ENCODE results near the gene TSPO2. TPM values are rescaled to one million over a fixed set of nuclear protein-coding genes. Genes with fewer than 3 reads are reported as not detected.

The TSPO2 gene
- total and polyA plus RNA-seq, 9 of the 15 experiments (the other 6 are each of a cell fraction or from before 2014, with no cell fraction given): not detected

GRCh38 chr6:41093729-41094128, 51.5 kb downstream of the TSPO2 start (continued):
- TF ChIP-seq ATF3 (IDR thresholded peaks at IDR 0.05) (no peak), ATF3 (CRISPR knock-in tag; conservative IDR thresholded peaks at IDR 0.05) (no peak), ZNF408 (CRISPR knock-in tag; IDR thresholded peaks at IDR 0.05; ENCODE audit: low read depth) (no peak), ETV5 (CRISPR knock-in tag; IDR thresholded peaks at IDR 0.05; ENCODE audit: low read depth) (no peak), TRIM28 (IDR thresholded peaks at IDR 0.05) (no peak), GTF2A2 (tag; IDR thresholded peaks at IDR 0.05) (no peak), GTF2F1 (IDR thresholded peaks at IDR 0.05; ENCODE audit: low read depth, low read length) (no peak), MTA1 (IDR thresholded peaks at IDR 0.05; ENCODE audit: borderline replicate concordance) (no peak), ZBTB34 (CRISPR knock-in tag; IDR thresholded peaks at IDR 0.05) (no peak), CLOCK (CRISPR knock-in tag; IDR thresholded peaks at IDR 0.05; ENCODE audit: borderline replicate concordance) (no peak)

Other genes starting within 250 kb of the TSPO2 start
Only the 7 nearest of the 9 such genes appear.
- gene UNC5CL, start 3.2 kb upstream of the TSPO2 start, total RNA-seq (2014; rRNA removed): 0.33 and 0.95 TPM in 2 replicates
- gene UNC5CL, start 3.2 kb upstream of the TSPO2 start, total RNA-seq (2014; rRNA removed; fragmentation: Illumina TruSeq; extraction: Trizol): 0.35 and 0.40 TPM in 2 replicates
- 0.33 and 0.53 TPM in 2 replicates for gene UNC5CL, start 3.2 kb upstream of the TSPO2 start, total RNA-seq (2015; rRNA removed; fragmentation: Illumina TruSeq; extraction: Trizol)
- 0.64 and 0.78 TPM in 2 replicates for gene UNC5CL, start 3.2 kb upstream of the TSPO2 start, total RNA-seq (2021)
- 0.82 and 1.7 TPM in 2 replicates for gene UNC5CL, start 3.2 kb upstream of the TSPO2 start, polyA plus RNA-seq (2011; rRNA removed)
- 0.59 and 0.80 TPM in 2 replicates for gene UNC5CL, start 3.2 kb upstream of the TSPO2 start, polyA plus RNA-seq (2014; fragmentation: Illumina TruSeq; extraction: Trizol)
- under 1 TPM in 1 of 2 experiments, not detected in 1; 0.07 TPM for gene UNC5CL, start 3.2 kb upstream of the TSPO2 start, polyA plus RNA-seq (2014; fragmentation: Nextera tagmentation; extraction: Ambion mirVana)
- gene UNC5CL, start 3.2 kb upstream of the TSPO2 start, polyA plus RNA-seq (2014; rRNA removed): 1.8 TPM in 2 replicates
- gene APOBEC2, start 10.7 kb downstream of the TSPO2 start, total RNA-seq (2014; rRNA removed): not detected in 2 replicates
- gene APOBEC2, start 10.7 kb downstream of the TSPO2 start, total RNA-seq (2014; rRNA removed; fragmentation: Illumina TruSeq; extraction: Trizol): not detected in 2 replicates
- gene APOBEC2, start 10.7 kb downstream of the TSPO2 start, total RNA-seq (2015; rRNA removed; fragmentation: Illumina TruSeq; extraction: Trizol): not detected in 2 replicates
- gene APOBEC2, start 10.7 kb downstream of the TSPO2 start, total RNA-seq (2021): not detected in 2 replicates
- not detected in 2 replicates for gene APOBEC2, start 10.7 kb downstream of the TSPO2 start, polyA plus RNA-seq (2011; rRNA removed)
- not detected in 2 replicates for gene APOBEC2, start 10.7 kb downstream of the TSPO2 start, polyA plus RNA-seq (2014; fragmentation: Illumina TruSeq; extraction: Trizol)
- 1 to 10 TPM in 1 of 2 experiments, under 1 TPM in 1; 0.25 to 1.6 TPM for gene APOBEC2, start 10.7 kb downstream of the TSPO2 start, polyA plus RNA-seq (2014; fragmentation: Nextera tagmentation; extraction: Ambion mirVana)
- not detected in 2 replicates for gene APOBEC2, start 10.7 kb downstream of the TSPO2 start, polyA plus RNA-seq (2014; rRNA removed)
- gene OARD1, start 29.9 kb downstream of the TSPO2 start, total RNA-seq (2014; rRNA removed): 32.7 and 49.3 TPM in 2 replicates
- gene OARD1, start 29.9 kb downstream of the TSPO2 start, total RNA-seq (2014; rRNA removed; fragmentation: Illumina TruSeq; extraction: Trizol): 61.1 and 63.2 TPM in 2 replicates
- gene OARD1, start 29.9 kb downstream of the TSPO2 start, total RNA-seq (2015; rRNA removed; fragmentation: Illumina TruSeq; extraction: Trizol): 56.2 and 60.8 TPM in 2 replicates
- gene OARD1, start 29.9 kb downstream of the TSPO2 start, total RNA-seq (2021): 43.4 and 47.1 TPM in 2 replicates
- gene OARD1, start 29.9 kb downstream of the TSPO2 start, polyA plus RNA-seq (2011; rRNA removed): 38.4 and 45.7 TPM in 2 replicates
- gene OARD1, start 29.9 kb downstream of the TSPO2 start, polyA plus RNA-seq (2014; fragmentation: Illumina TruSeq; extraction: Trizol): 63.2 and 65.8 TPM in 2 replicates
- gene OARD1, start 29.9 kb downstream of the TSPO2 start, polyA plus RNA-seq (2014; fragmentation: Nextera tagmentation; extraction: Ambion mirVana): 10 to 100 TPM; 79.6 to 88.3 TPM
- gene OARD1, start 29.9 kb downstream of the TSPO2 start, polyA plus RNA-seq (2014; rRNA removed): 70.3 and 71.6 TPM in 2 replicates
- 18.6 and 23.8 TPM in 2 replicates for gene NFYA, start 30.5 kb downstream of the TSPO2 start, total RNA-seq (2014; rRNA removed)
- gene NFYA, start 30.5 kb downstream of the TSPO2 start, total RNA-seq (2014; rRNA removed; fragmentation: Illumina TruSeq; extraction: Trizol): 19.2 and 20.4 TPM in 2 replicates
- 24.4 and 26.6 TPM in 2 replicates for gene NFYA, start 30.5 kb downstream of the TSPO2 start, total RNA-seq (2015; rRNA removed; fragmentation: Illumina TruSeq; extraction: Trizol)
- 24.3 and 27.4 TPM in 2 replicates for gene NFYA, start 30.5 kb downstream of the TSPO2 start, total RNA-seq (2021)
- gene NFYA, start 30.5 kb downstream of the TSPO2 start, polyA plus RNA-seq (2011; rRNA removed): 21.8 and 25.1 TPM in 2 replicates
- gene NFYA, start 30.5 kb downstream of the TSPO2 start, polyA plus RNA-seq (2014; fragmentation: Illumina TruSeq; extraction: Trizol): 31.2 and 37.1 TPM in 2 replicates
- gene NFYA, start 30.5 kb downstream of the TSPO2 start, polyA plus RNA-seq (2014; fragmentation: Nextera tagmentation; extraction: Ambion mirVana): 10 to 100 TPM in 1 of 2 experiments, 1 to 10 TPM in 1; 7.3 to 10.1 TPM
- gene NFYA, start 30.5 kb downstream of the TSPO2 start, polyA plus RNA-seq (2014; rRNA removed): 21.9 and 22.7 TPM in 2 replicates
- not detected in 2 replicates for gene TREML1, start 111.9 kb downstream of the TSPO2 start, total RNA-seq (2014; rRNA removed)
- not detected in 2 replicates for gene TREML1, start 111.9 kb downstream of the TSPO2 start, total RNA-seq (2014; rRNA removed; fragmentation: Illumina TruSeq; extraction: Trizol)
- not detected in 2 replicates for gene TREML1, start 111.9 kb downstream of the TSPO2 start, total RNA-seq (2015; rRNA removed; fragmentation: Illumina TruSeq; extraction: Trizol)
- gene TREML1, start 111.9 kb downstream of the TSPO2 start, total RNA-seq (2021): not detected in 2 replicates
- gene TREML1, start 111.9 kb downstream of the TSPO2 start, polyA plus RNA-seq (2011; rRNA removed): not detected in 2 replicates
- not detected in 2 replicates for gene TREML1, start 111.9 kb downstream of the TSPO2 start, polyA plus RNA-seq (2014; fragmentation: Illumina TruSeq; extraction: Trizol)
- gene TREML1, start 111.9 kb downstream of the TSPO2 start, polyA plus RNA-seq (2014; fragmentation: Nextera tagmentation; extraction: Ambion mirVana): not detected
- not detected in 2 replicates for gene TREML1, start 111.9 kb downstream of the TSPO2 start, polyA plus RNA-seq (2014; rRNA removed)
- gene TREM2, start 120.6 kb downstream of the TSPO2 start, total RNA-seq (2014; rRNA removed): not detected in 2 replicates
- not detected in 2 replicates for gene TREM2, start 120.6 kb downstream of the TSPO2 start, total RNA-seq (2014; rRNA removed; fragmentation: Illumina TruSeq; extraction: Trizol)
- gene TREM2, start 120.6 kb downstream of the TSPO2 start, total RNA-seq (2015; rRNA removed; fragmentation: Illumina TruSeq; extraction: Trizol): not detected in 2 replicates
- gene TREM2, start 120.6 kb downstream of the TSPO2 start, total RNA-seq (2021): not detected in 2 replicates
- gene TREM2, start 120.6 kb downstream of the TSPO2 start, polyA plus RNA-seq (2011; rRNA removed): not detected in 2 replicates
- gene TREM2, start 120.6 kb downstream of the TSPO2 start, polyA plus RNA-seq (2014; fragmentation: Illumina TruSeq; extraction: Trizol): not detected in 2 replicates
- not detected for gene TREM2, start 120.6 kb downstream of the TSPO2 start, polyA plus RNA-seq (2014; fragmentation: Nextera tagmentation; extraction: Ambion mirVana)
- gene TREM2, start 120.6 kb downstream of the TSPO2 start, polyA plus RNA-seq (2014; rRNA removed): not detected in 2 replicates
- 1.8 and 2.6 TPM in 2 replicates for gene TREML2, start 158.7 kb downstream of the TSPO2 start, total RNA-seq (2014; rRNA removed)
- 1.2 and 1.4 TPM in 2 replicates for gene TREML2, start 158.7 kb downstream of the TSPO2 start, total RNA-seq (2014; rRNA removed; fragmentation: Illumina TruSeq; extraction: Trizol)
- 0.62 and 0.64 TPM in 2 replicates for gene TREML2, start 158.7 kb downstream of the TSPO2 start, total RNA-seq (2015; rRNA removed; fragmentation: Illumina TruSeq; extraction: Trizol)
- 1.9 and 2.2 TPM in 2 replicates for gene TREML2, start 158.7 kb downstream of the TSPO2 start, total RNA-seq (2021)
- 0.34 and 0.86 TPM in 2 replicates for gene TREML2, start 158.7 kb downstream of the TSPO2 start, polyA plus RNA-seq (2011; rRNA removed)
- gene TREML2, start 158.7 kb downstream of the TSPO2 start, polyA plus RNA-seq (2014; fragmentation: Illumina TruSeq; extraction: Trizol): 2.9 and 3.3 TPM in 2 replicates
- gene TREML2, start 158.7 kb downstream of the TSPO2 start, polyA plus RNA-seq (2014; fragmentation: Nextera tagmentation; extraction: Ambion mirVana): under 1 TPM; 0.20 to 0.27 TPM
- 1.3 and 1.6 TPM in 2 replicates for gene TREML2, start 158.7 kb downstream of the TSPO2 start, polyA plus RNA-seq (2014; rRNA removed)

All from K562 (cell line).